Kidney (tissue), 14 donors: Measurements from ENCODE around the gene RNF17. TPM values are rescaled to one million over a fixed set of nuclear protein-coding genes. Genes with fewer than 3 reads are reported as not detected.

Source experiments
- DNase-seq, 5 donors: peaks; one replicate each; pipeline ENCODE4 v3.0.0-alpha.2; 2013 to 2020
- FAIRE-seq: peaks from 2 replicates; lab custom pipeline; 2012; peaks lifted over from hg19 to GRCh38; lab: Jason Lieb, UNC
- H3K27ac ChIP-seq, 2 donors: one replicate each; pipeline ENCODE4 v1.7.0; 2013; ENCODE audit warnings: low read depth in 2 of 2, low read length in 2 of 2, inconsistent platforms in 1 of 2
- H3K27me3 ChIP-seq: one replicate; pipeline ENCODE4 v1.7.1; 2013; ENCODE audit warnings: low read length, inconsistent platforms; ENCODE audit not compliant: control insufficient read depth, insufficient read depth
- H3K36me3 ChIP-seq, 3 donors: one replicate each; pipeline versions ENCODE4 v1.7.0 to v1.7.1; 2013; ENCODE audit warnings: low read length in 3 of 3, control low read depth in 1 of 3, inconsistent platforms in 1 of 3; ENCODE audit not compliant: insufficient read depth in 3 of 3, control insufficient read depth in 2 of 3
- H3K4me1 ChIP-seq, 3 donors: one replicate each; pipeline versions ENCODE4 v1.7.0 to v1.7.1; 2013; ENCODE audit warnings: low read length in 3 of 3, inconsistent platforms in 1 of 3, low read depth in 1 of 3; ENCODE audit not compliant: control insufficient read depth in 2 of 3, insufficient read depth in 2 of 3
- H3K4me3 ChIP-seq, 3 donors: one replicate each; pipeline versions ENCODE4 v1.7.0 to v1.8.1; 2013; ENCODE audit warnings: low read length in 3 of 3, control low read depth in 1 of 3, inconsistent platforms in 1 of 3
- H3K9ac ChIP-seq, 3 donors: one replicate each; pipeline versions ENCODE4 v1.7.0 to v1.7.1; 2013; ENCODE audit warnings: low read length in 3 of 3, control low read depth in 1 of 3, inconsistent platforms in 1 of 3
- H3K9me3 ChIP-seq, 3 donors: one replicate each; pipeline versions ENCODE4 v1.7.0 to v1.7.1; 2013; ENCODE audit warnings: low read length in 3 of 3, control low read depth in 1 of 3, inconsistent platforms in 1 of 3; ENCODE audit not compliant: control insufficient read depth in 2 of 3, insufficient read depth in 1 of 3
- intact Hi-C: fragments of 100-400 bp; cut with DNase I; formaldehyde crosslinking; loops from one replicate; pipeline ENCODE4 v1.11.1; 2022
- polyA plus RNA-seq: library from polyadenylated mRNA; stranded (reverse); fragments of 350-450 nt; fragmentation: Illumina TruSeq; extraction: RNeasy Lipid Tissue Mini Kit (QIAGEN cat#74804); gene quantifications from one replicate; pipeline ENCODE4 v1.2.3, GENCODE V29; 2014; ENCODE audit warnings: low read depth, low replicate concordance; ENCODE audit not compliant: insufficient read depth
- total RNA-seq: library from RNA; stranded (reverse); fragmentation: NEBNext Ultra II Directional; extraction: Animal tissue kit (Norgen Biotek cat#: 25700); gene quantifications from one replicate; pipeline ENCODE4 v1.2.1, GENCODE V29; 2021
- TF ChIP-seq, protein P1 (sequence below): IDR thresholded peaks from 3 replicates; pipeline ENCODE4 v1.5.1; 2012; ENCODE audit warnings: mild to moderate bottlenecking, moderate library complexity, borderline replicate concordance; ENCODE audit not compliant: insufficient read depth; ENCODE audit errors: extremely low read depth
- donor health status: control.
- donor health status: control.
- donor health status: control.
- donor health status: control.
- donor health status: control.
- donor health status: DM: yes; HTN: yes; CAD: no.
- donor health status: Normal renal cell carcinoma (clear cell type).

The RNF17 gene
- total and polyA plus RNA-seq, 2 donors from 2014 or later = not detected

DNA sequence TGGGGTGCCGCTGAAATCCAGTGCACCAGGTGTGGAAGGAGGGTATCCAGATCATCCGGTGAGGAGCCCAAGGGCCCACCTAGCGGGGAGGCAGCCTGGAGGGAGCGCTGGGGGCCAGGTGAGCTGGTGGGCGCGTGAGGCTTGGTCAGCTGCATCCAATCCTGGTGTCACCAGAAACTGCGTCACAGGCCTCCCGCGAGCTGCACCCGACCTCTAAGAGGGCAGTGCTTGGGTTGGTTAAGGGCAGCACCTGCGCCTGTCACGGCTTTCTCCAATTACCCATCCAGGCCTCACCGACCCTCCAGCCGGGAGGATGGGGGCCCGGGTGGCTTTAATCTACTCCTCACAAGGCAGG is 284 bp downstream of the RNF17 start:
- no peaks in the 10 kb centered on the region for H3K27me3 ChIP-seq
- no peaks in the 10 kb centered on the region for H3K4me1 ChIP-seq
- H3K36me3 ChIP-seq = no peaks in the 10 kb centered on the region
- no peak for FAIRE-seq
- no peak overlapping the region for H3K9ac ChIP-seq
- no peak for DNase-seq
- TF ChIP-seq, protein P1, sequence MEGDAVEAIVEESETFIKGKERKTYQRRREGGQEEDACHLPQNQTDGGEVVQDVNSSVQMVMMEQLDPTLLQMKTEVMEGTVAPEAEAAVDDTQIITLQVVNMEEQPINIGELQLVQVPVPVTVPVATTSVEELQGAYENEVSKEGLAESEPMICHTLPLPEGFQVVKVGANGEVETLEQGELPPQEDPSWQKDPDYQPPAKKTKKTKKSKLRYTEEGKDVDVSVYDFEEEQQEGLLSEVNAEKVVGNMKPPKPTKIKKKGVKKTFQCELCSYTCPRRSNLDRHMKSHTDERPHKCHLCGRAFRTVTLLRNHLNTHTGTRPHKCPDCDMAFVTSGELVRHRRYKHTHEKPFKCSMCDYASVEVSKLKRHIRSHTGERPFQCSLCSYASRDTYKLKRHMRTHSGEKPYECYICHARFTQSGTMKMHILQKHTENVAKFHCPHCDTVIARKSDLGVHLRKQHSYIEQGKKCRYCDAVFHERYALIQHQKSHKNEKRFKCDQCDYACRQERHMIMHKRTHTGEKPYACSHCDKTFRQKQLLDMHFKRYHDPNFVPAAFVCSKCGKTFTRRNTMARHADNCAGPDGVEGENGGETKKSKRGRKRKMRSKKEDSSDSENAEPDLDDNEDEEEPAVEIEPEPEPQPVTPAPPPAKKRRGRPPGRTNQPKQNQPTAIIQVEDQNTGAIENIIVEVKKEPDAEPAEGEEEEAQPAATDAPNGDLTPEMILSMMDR = no peak
- H3K27ac ChIP-seq = no peak overlapping the region
- no peaks in the 10 kb centered on the region for H3K9me3 ChIP-seq
- intact Hi-C loops = no loop called here
- H3K4me3 ChIP-seq = no peak overlapping the region

DNA sequence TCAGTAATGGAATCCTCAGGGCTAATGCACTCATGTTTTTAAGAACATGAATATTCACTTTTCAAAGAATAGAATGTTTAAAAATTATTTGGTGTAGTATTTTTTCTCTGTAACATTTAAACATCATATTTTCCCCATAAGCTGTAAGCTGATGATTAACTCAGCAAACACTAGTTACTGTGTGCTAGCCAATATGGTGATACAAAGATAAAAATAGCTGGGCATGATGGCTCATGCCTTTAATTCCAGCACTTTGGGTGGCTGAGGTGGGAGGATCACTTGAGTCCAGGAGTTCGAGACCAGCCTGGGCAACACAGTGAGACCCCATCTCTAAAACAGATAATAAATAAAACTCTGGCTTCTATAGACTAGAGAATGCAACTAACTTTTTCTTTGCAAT is 13.2 kb downstream of the RNF17 start:
- Histone ChIP-seq H3K4me3 (no peak overlapping the region), H3K36me3 (no peaks in the 10 kb centered on the region), H3K9me3 (no peaks in the 10 kb centered on the region), H3K27me3 (no peaks in the 10 kb centered on the region), H3K27ac (no peak overlapping the region), H3K4me1 (no peaks in the 10 kb centered on the region), H3K9ac (no peak overlapping the region)
- DNase-seq (no peak), FAIRE-seq (no peak)
- TF ChIP-seq, protein P1 = no peak
- intact Hi-C loops = no loop called here

- FAIRE-seq = no peak
These were observed 20.4 kb downstream of the RNF17 start for GRCh38 chr13:24784319-24784718.

More at GRCh38 chr13:24784319-24784718, 20.4 kb downstream of the RNF17 start:
- intact Hi-C loops = no loop called here
- Histone ChIP-seq H3K4me1 (no peaks in the 10 kb centered on the region), H3K36me3 (no peaks in the 10 kb centered on the region), H3K27me3 (no peaks in the 10 kb centered on the region), H3K9ac (no peak overlapping the region), H3K27ac (no peak overlapping the region), H3K4me3 (no peak overlapping the region), H3K9me3 (peaks cover 0 to 7% (median 3%) of the 10 kb centered on the region in 3 donors)
- no peak for DNase-seq
- TF ChIP-seq, protein P1 = no peak
